GM23338 (cell line): Measurements from ENCODE around the gene BAAT. TPM values are rescaled to one million over a fixed set of nuclear protein-coding genes. Genes with fewer than 3 reads are reported as not detected.

Experiments used
- ATAC-seq: fragments of 200-7000 bp; cut with Tn5 transposase; 3 replicates; pipeline ENCODE4 v1.9.1; 2020
- DNase-seq: peaks from one replicate; pipeline ENCODE4 v3.0.0-alpha.2; 2015; ENCODE audit warnings: low spot score
- H2AFZ ChIP-seq: fragments of 200-600 bp; sonication (generic); 2 replicates; pipeline ENCODE4 v1.8.0; 2016; ENCODE audit warnings: antibody characterized with exemption, mild to moderate bottlenecking, moderate library complexity
- H3F3A ChIP-seq: fragments of 200-600 bp; sonication (generic); replicated peaks from 2 replicates; pipeline ENCODE4 v1.8.0; 2017; ENCODE audit warnings: antibody characterized with exemption, mixed run types, low read depth
- H3K27ac ChIP-seq: fragments of 200-600 bp; sonication (generic); 2 replicates; pipeline ENCODE4 v1.6.1; 2016; ENCODE audit warnings: low read depth
- H3K27me3 ChIP-seq: fragments of 200-600 bp; sonication (generic); 2 replicates; pipeline ENCODE4 v1.8.0; 2016; ENCODE audit warnings: mild to moderate bottlenecking, mixed run types, moderate library complexity; ENCODE audit not compliant: insufficient read depth
- H3K36me3 ChIP-seq: fragments of 200-600 bp; sonication (generic); 2 replicates; pipeline ENCODE4 v1.8.0; 2016; ENCODE audit warnings: mild to moderate bottlenecking; ENCODE audit not compliant: insufficient read depth
- H3K4me1 ChIP-seq: fragments of 200-600 bp; sonication (generic); 2 replicates; pipeline ENCODE4 v1.8.0; 2016; ENCODE audit warnings: mild to moderate bottlenecking, moderate library complexity; ENCODE audit not compliant: insufficient read depth
- H3K4me2 ChIP-seq: fragments of 200-600 bp; sonication (generic); 2 replicates; pipeline ENCODE4 v1.7.1; 2017; ENCODE audit warnings: mixed run types
- H3K4me3 ChIP-seq: fragments of 200-600 bp; sonication (generic); 2 replicates; pipeline ENCODE4 v1.6.1; 2016; ENCODE audit warnings: mixed run types
- H3K79me2 ChIP-seq: fragments of 200-600 bp; sonication (generic); replicated peaks from 2 replicates; pipeline ENCODE4 v1.8.0; 2017; ENCODE audit warnings: mild to moderate bottlenecking; ENCODE audit not compliant: insufficient read depth
- H3K9me2 ChIP-seq: fragments of 200-600 bp; sonication (generic); 2 replicates; pipeline ENCODE4 v1.8.0; 2017; ENCODE audit not compliant: insufficient read depth
- H4K20me1 ChIP-seq: fragments of 200-600 bp; sonication (generic); replicated peaks from 2 replicates; pipeline ENCODE4 v1.8.0; 2017; ENCODE audit warnings: mild to moderate bottlenecking; ENCODE audit not compliant: insufficient read depth
- H3K27ac Mint-ChIP-seq: 2 replicates; pipeline ENCODE4 v1.8.0; 2020; ENCODE audit warnings: inconsistent platforms, mild to moderate bottlenecking, moderate library complexity, mixed read lengths
- H3K27me3 Mint-ChIP-seq: 3 replicates; pipeline ENCODE4 v1.8.0; 2022; ENCODE audit warnings: low read depth, mild to moderate bottlenecking, moderate library complexity, mixed read lengths, inconsistent platforms; ENCODE audit not compliant: insufficient read depth, poor library complexity
- H3K36me3 Mint-ChIP-seq: 3 replicates; pipeline ENCODE4 v1.8.0; 2021; ENCODE audit warnings: low read depth, mild to moderate bottlenecking, inconsistent platforms, moderate library complexity, mixed read lengths
- H3K4me1 Mint-ChIP-seq: 3 replicates; pipeline ENCODE4 v1.8.0; 2020; ENCODE audit warnings: mild to moderate bottlenecking, inconsistent platforms, mixed read lengths
- H3K4me3 Mint-ChIP-seq: 3 replicates; pipeline ENCODE4 v1.8.0; 2021; ENCODE audit warnings: moderate library complexity, mild to moderate bottlenecking, inconsistent platforms, mixed read lengths
- H3K9me3 Mint-ChIP-seq: 3 replicates; pipeline ENCODE4 v1.8.0; 2020; ENCODE audit warnings: moderate library complexity, mild to moderate bottlenecking, inconsistent platforms, mixed read lengths
- CREB1 ChIP-seq: fragments of 250-450 bp; sonication (Bioruptor Pico); IDR thresholded peaks from 2 replicates; pipeline ENCODE4 v1.5.0; 2020; ENCODE audit warnings: low read depth, mild to moderate bottlenecking, moderate library complexity
- EZH2 ChIP-seq: fragments of 200-600 bp; sonication (generic); IDR thresholded peaks from one replicate; pipeline ENCODE4 v1.8.0; 2017; ENCODE audit warnings: antibody characterized with exemption, mild to moderate bottlenecking, low read depth; ENCODE audit not compliant: unreplicated experiment
- EZH2phosphoT487 ChIP-seq: fragments of 200-600 bp; sonication (generic); IDR thresholded peaks from one replicate; pipeline ENCODE4 v1.8.1; 2018; ENCODE audit warnings: antibody characterized with exemption; ENCODE audit not compliant: unreplicated experiment
- NANOG ChIP-seq: IDR thresholded peaks from 2 replicates; pipeline ENCODE4 v1.6.1; 2016; ENCODE audit warnings: antibody characterized with exemption, borderline replicate concordance
- STAT1 ChIP-seq: IDR thresholded peaks from one replicate; pipeline ENCODE4 v1.6.1; 2016; ENCODE audit warnings: antibody characterized with exemption; ENCODE audit not compliant: unreplicated experiment
- ZNF331 ChIP-seq: fragments of 250-450 bp; sonication (Bioruptor Pico); IDR thresholded peaks from 2 replicates; pipeline ENCODE4 v1.5.0; 2020; ENCODE audit warnings: low read depth, mild to moderate bottlenecking, moderate library complexity
- polyA plus RNA-seq: library from polyadenylated mRNA; unstranded; fragments of >200 nt; fragmentation: Nextera tagmentation; extraction: Ambion mirVana; gene quantifications from 2 replicates; pipeline ENCODE4 v1.2.1, GENCODE V29; 2016
- total RNA-seq: library from RNA; depleted of rRNA; stranded (reverse); fragments of >200 nt; shearing (Covaris generic); gene quantifications from 2 replicates; pipeline ENCODE4 v1.2.3, GENCODE V29; 2014
- TF ChIP-seq, protein P1 (sequence below): IDR thresholded peaks from 2 replicates; pipeline ENCODE4 v1.6.1; 2016; ENCODE audit warnings: antibody characterized with exemption
- TF ChIP-seq, protein P2 (sequence below): IDR thresholded peaks from one replicate; pipeline ENCODE4 v1.6.1; 2018; ENCODE audit warnings: antibody characterized with exemption; ENCODE audit not compliant: unreplicated experiment
- TF ChIP-seq, protein P3 (sequence below): fragments of 250-450 bp; sonication (Bioruptor Pico); IDR thresholded peaks from 2 replicates; pipeline ENCODE4 v1.5.0; 2020; ENCODE audit warnings: mild to moderate bottlenecking, moderate library complexity

The BAAT gene
- total and polyA plus RNA-seq, 2 experiments from 2014 or later = 0.08 to 0.14 TPM

DNA sequence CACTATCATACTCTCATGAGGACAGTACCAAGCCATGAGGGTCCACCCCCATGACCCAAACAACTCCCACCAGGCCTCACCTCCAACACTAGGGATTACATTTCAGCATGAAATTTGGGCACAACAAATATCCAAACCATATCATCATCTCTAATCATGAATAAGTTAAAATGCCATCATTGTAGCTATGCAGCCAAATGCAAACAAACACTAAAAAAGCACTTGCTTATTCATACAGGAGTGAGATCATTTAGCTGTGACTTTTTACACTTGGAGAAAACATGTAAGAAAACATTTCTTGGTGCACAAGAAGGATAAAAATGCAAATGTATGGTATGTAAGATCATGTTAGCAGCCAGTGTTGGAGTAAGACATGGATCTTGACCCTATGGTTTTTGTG is 24.2 kb downstream of the BAAT start (continued):
- TF ChIP-seq, protein P1, sequence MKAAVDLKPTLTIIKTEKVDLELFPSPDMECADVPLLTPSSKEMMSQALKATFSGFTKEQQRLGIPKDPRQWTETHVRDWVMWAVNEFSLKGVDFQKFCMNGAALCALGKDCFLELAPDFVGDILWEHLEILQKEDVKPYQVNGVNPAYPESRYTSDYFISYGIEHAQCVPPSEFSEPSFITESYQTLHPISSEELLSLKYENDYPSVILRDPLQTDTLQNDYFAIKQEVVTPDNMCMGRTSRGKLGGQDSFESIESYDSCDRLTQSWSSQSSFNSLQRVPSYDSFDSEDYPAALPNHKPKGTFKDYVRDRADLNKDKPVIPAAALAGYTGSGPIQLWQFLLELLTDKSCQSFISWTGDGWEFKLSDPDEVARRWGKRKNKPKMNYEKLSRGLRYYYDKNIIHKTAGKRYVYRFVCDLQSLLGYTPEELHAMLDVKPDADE = no peak
- TF ChIP-seq, protein P2, sequence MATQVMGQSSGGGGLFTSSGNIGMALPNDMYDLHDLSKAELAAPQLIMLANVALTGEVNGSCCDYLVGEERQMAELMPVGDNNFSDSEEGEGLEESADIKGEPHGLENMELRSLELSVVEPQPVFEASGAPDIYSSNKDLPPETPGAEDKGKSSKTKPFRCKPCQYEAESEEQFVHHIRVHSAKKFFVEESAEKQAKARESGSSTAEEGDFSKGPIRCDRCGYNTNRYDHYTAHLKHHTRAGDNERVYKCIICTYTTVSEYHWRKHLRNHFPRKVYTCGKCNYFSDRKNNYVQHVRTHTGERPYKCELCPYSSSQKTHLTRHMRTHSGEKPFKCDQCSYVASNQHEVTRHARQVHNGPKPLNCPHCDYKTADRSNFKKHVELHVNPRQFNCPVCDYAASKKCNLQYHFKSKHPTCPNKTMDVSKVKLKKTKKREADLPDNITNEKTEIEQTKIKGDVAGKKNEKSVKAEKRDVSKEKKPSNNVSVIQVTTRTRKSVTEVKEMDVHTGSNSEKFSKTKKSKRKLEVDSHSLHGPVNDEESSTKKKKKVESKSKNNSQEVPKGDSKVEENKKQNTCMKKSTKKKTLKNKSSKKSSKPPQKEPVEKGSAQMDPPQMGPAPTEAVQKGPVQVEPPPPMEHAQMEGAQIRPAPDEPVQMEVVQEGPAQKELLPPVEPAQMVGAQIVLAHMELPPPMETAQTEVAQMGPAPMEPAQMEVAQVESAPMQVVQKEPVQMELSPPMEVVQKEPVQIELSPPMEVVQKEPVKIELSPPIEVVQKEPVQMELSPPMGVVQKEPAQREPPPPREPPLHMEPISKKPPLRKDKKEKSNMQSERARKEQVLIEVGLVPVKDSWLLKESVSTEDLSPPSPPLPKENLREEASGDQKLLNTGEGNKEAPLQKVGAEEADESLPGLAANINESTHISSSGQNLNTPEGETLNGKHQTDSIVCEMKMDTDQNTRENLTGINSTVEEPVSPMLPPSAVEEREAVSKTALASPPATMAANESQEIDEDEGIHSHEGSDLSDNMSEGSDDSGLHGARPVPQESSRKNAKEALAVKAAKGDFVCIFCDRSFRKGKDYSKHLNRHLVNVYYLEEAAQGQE = no peak
- no peak for TF ChIP-seq EZH2phosphoT487
- no peak for TF ChIP-seq EZH2
- TF ChIP-seq NANOG = no peak

DNA sequence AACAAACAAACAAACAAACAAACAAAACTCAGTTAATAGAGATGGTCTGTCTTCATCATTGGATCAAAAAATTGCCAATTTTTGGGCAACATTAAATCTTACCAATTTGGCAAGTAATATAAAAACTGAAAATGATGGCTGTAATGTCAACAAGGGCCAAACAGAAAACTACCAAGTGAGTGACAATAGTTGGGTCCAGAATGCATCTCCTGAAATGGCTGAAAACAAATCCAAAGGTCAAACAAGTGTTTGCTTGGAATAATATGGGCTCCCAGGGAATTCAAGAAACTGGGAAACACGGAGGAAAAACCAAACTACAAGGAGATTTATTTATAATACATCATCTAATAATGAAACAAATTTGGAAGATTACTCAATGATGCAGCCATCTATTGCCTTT is 25.1 kb downstream of the BAAT start:
- H3K4me1 Mint-ChIP-seq = no peaks in the 10 kb centered on the region
- no peaks in the 10 kb centered on the region for H4K20me1 ChIP-seq
- peaks cover 3% of the 10 kb centered on the region; the same call in 1 of the 3 replicates for H3K9me3 Mint-ChIP-seq
- H3K27me3 Mint-ChIP-seq = no peaks in the 10 kb centered on the region
- H3K4me2 ChIP-seq = no peak overlapping the region
- no peaks in the 10 kb centered on the region for H3F3A ChIP-seq
- H3K36me3 Mint-ChIP-seq = no peaks in the 10 kb centered on the region
- no peaks in the 10 kb centered on the region for H3K36me3 ChIP-seq
- DNase-seq = no peak
- no peaks in the 10 kb centered on the region for H3K79me2 ChIP-seq
- H3K4me3 Mint-ChIP-seq = no peak overlapping the region
- H3K27ac Mint-ChIP-seq = no peak overlapping the region
- no peaks in the 10 kb centered on the region for H3K27me3 ChIP-seq
- H3K9me2 ChIP-seq = peaks cover 15% of the 10 kb centered on the region; the same call in 1 of the 2 replicates
- no peak for ATAC-seq
- no peak overlapping the region for H3K27ac ChIP-seq
- no peak overlapping the region for H3K4me3 ChIP-seq
- H2AFZ ChIP-seq = no peak overlapping the region
- no peaks in the 10 kb centered on the region for H3K4me1 ChIP-seq
- no peak for TF ChIP-seq EZH2
- no peak for TF ChIP-seq ZNF331 (CRISPR knock-in tag)
- TF ChIP-seq, protein P3, sequence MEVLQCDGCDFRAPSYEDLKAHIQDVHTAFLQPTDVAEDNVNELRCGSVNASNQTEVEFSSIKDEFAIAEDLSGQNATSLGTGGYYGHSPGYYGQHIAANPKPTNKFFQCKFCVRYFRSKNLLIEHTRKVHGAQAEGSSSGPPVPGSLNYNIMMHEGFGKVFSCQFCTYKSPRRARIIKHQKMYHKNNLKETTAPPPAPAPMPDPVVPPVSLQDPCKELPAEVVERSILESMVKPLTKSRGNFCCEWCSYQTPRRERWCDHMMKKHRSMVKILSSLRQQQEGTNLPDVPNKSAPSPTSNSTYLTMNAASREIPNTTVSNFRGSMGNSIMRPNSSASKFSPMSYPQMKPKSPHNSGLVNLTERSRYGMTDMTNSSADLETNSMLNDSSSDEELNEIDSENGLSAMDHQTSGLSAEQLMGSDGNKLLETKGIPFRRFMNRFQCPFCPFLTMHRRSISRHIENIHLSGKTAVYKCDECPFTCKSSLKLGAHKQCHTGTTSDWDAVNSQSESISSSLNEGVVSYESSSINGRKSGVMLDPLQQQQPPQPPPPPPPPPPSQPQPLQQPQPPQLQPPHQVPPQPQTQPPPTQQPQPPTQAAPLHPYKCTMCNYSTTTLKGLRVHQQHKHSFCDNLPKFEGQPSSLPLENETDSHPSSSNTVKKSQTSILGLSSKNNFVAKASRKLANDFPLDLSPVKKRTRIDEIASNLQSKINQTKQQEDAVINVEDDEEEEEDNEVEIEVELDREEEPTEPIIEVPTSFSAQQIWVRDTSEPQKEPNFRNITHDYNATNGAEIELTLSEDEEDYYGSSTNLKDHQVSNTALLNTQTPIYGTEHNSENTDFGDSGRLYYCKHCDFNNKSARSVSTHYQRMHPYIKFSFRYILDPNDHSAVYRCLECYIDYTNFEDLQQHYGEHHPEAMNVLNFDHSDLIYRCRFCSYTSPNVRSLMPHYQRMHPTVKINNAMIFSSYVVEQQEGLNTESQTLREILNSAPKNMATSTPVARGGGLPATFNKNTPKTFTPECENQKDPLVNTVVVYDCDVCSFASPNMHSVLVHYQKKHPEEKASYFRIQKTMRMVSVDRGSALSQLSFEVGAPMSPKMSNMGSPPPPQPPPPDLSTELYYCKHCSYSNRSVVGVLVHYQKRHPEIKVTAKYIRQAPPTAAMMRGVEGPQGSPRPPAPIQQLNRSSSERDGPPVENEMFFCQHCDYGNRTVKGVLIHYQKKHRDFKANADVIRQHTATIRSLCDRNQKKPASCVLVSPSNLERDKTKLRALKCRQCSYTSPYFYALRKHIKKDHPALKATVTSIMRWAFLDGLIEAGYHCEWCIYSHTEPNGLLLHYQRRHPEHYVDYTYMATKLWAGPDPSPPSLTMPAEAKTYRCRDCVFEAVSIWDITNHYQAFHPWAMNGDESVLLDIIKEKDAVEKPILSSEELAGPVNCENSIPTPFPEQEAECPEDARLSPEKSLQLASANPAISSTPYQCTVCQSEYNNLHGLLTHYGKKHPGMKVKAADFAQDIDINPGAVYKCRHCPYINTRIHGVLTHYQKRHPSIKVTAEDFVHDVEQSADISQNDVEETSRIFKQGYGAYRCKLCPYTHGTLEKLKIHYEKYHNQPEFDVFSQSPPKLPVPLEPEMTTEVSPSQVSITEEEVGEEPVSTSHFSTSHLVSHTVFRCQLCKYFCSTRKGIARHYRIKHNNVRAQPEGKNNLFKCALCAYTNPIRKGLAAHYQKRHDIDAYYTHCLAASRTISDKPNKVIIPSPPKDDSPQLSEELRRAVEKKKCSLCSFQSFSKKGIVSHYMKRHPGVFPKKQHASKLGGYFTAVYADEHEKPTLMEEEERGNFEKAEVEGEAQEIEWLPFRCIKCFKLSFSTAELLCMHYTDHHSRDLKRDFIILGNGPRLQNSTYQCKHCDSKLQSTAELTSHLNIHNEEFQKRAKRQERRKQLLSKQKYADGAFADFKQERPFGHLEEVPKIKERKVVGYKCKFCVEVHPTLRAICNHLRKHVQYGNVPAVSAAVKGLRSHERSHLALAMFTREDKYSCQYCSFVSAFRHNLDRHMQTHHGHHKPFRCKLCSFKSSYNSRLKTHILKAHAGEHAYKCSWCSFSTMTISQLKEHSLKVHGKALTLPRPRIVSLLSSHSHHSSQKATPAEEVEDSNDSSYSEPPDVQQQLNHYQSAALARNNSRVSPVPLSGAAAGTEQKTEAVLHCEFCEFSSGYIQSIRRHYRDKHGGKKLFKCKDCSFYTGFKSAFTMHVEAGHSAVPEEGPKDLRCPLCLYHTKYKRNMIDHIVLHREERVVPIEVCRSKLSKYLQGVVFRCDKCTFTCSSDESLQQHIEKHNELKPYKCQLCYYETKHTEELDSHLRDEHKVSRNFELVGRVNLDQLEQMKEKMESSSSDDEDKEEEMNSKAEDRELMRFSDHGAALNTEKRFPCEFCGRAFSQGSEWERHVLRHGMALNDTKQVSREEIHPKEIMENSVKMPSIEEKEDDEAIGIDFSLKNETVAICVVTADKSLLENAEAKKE (CRISPR knock-in tag) = no peak
- TF ChIP-seq NANOG = no peak
- TF ChIP-seq STAT1 = no peak
- TF ChIP-seq CREB1 (CRISPR knock-in tag) = no peak
- TF ChIP-seq, protein P2 = no peak
